K562 (cell line): ENCODE data around the gene ZNF565. TPM values are rescaled to one million over a fixed set of nuclear protein-coding genes. Genes with fewer than 3 reads are reported as not detected.

Experiments used
- ATAC-seq: fragments of 200-7000 bp; cut with Tn5 transposase; 3 replicates; pipeline ENCODE4 v1.9.1; 2020; ENCODE audit warnings: moderate library complexity
- BruUV-seq: library from RNA; stranded (reverse); fragments of 400-500 nt; replicated peaks from 2 replicates; lab custom pipeline; 2021; lab: Mats Ljungman, UMichigan
- CTCF ChIA-PET: fragments of 300-600 bp; formaldehyde crosslinking; extraction: SDS; loops from one replicate; lab custom pipeline; 2021; ENCODE audit warnings: low intra/inter-chr PET ratio; lab: Yijun Ruan, JAX
- POLR2A ChIA-PET: fragments of 300-600, 350-650 bp; sonication (Branson Sonifier 250); formaldehyde crosslinking; extraction: SDS; loops from one replicate; lab custom pipeline; 2021; ENCODE audit warnings: antibody characterized with exemption, inconsistent platforms; lab: Yijun Ruan, JAX
- DNase-seq, 4 experiments: peaks; one replicate each; pipeline versions ENCODE4 v3.0.0 to v3.0.0-alpha.2; 2011 to 2018; ENCODE audit warnings: low spot score in 3 of 4, mixed read lengths in 3 of 4; ENCODE audit errors: extremely low read depth in 1 of 4
- FAIRE-seq: peaks from 2 replicates; lab custom pipeline; 2011; peaks lifted over from hg19 to GRCh38; lab: Jason Lieb, UNC
- H2AFZ ChIP-seq: 2 replicates; pipeline ENCODE4 v1.6.0; 2011; ENCODE audit warnings: low read depth, low read length, control low read depth, inconsistent platforms
- H3K27ac ChIP-seq: fragments of 200-600 bp; 3 replicates; pipeline ENCODE4 v1.8.0; 2011; ENCODE audit warnings: low read depth, mild to moderate bottlenecking, control low read depth, inconsistent platforms, low read length, moderate library complexity, mixed read lengths; ENCODE audit errors: extremely low read depth
- H3K27me3 ChIP-seq, 2 experiments: fragments of 300-600 bp in 1 of 2; 2 replicates in 1 of 2; 3 replicates in 1 of 2; pipeline versions ENCODE4 v1.6.0 to v1.8.0; 2011; ENCODE audit warnings: inconsistent platforms in 2 of 2, low read length in 2 of 2, mild to moderate bottlenecking in 1 of 2, mixed read lengths in 1 of 2, moderate library complexity in 1 of 2; ENCODE audit not compliant: control insufficient read depth in 2 of 2, insufficient read depth in 2 of 2
- H3K36me3 ChIP-seq: fragments of 300-600 bp; 3 replicates; pipeline ENCODE4 v1.8.0; 2011; ENCODE audit warnings: mild to moderate bottlenecking, low read length, inconsistent platforms; ENCODE audit not compliant: control insufficient read depth, insufficient read depth
- H3K4me1 ChIP-seq, 2 experiments: fragments of 200-600 bp in 1 of 2; replicated peaks in 1 of 2; 2 replicates in 1 of 2; 3 replicates in 1 of 2; pipeline versions ENCODE4 v1.5.1 to v1.8.0; 2011; ENCODE audit warnings: inconsistent platforms in 2 of 2, low read length in 2 of 2, mild to moderate bottlenecking in 1 of 2, mixed read lengths in 1 of 2, moderate library complexity in 1 of 2; ENCODE audit not compliant: control insufficient read depth in 2 of 2, insufficient read depth in 2 of 2
- H3K4me2 ChIP-seq: 2 replicates; pipeline ENCODE4 v1.6.1; 2011; ENCODE audit warnings: low read length, control low read depth, inconsistent platforms, mixed read lengths; ENCODE audit not compliant: insufficient read depth
- H3K4me3 ChIP-seq: fragments of 200-600 bp; sonication (generic), shearing (Covaris generic); 2 replicates; pipeline ENCODE4 v1.5.1; 2016; ENCODE audit warnings: control low read depth, inconsistent platforms
- H3K79me2 ChIP-seq: fragments of 200-600 bp; 3 replicates; pipeline ENCODE4 v1.8.0; 2011; ENCODE audit warnings: low read length, inconsistent platforms; ENCODE audit not compliant: control insufficient read depth, insufficient read depth
- H3K9ac ChIP-seq, 2 experiments: 2 replicates each; pipeline versions ENCODE4 v1.6.0 to v1.6.1; 2011; ENCODE audit warnings: low read depth in 2 of 2, low read length in 2 of 2, control low read depth in 1 of 2, inconsistent platforms in 1 of 2, mild to moderate bottlenecking in 1 of 2, mixed read lengths in 1 of 2; ENCODE audit not compliant: insufficient read depth in 1 of 2
- H3K9me1 ChIP-seq: one replicate; pipeline ENCODE4 v1.6.0; 2011; ENCODE audit warnings: inconsistent platforms, mild to moderate bottlenecking, low read length, moderate library complexity; ENCODE audit not compliant: control insufficient read depth, insufficient read depth
- H3K9me3 ChIP-seq: replicated peaks from 2 replicates; pipeline ENCODE4 v1.5.1; 2011; ENCODE audit warnings: low read depth, low read length, inconsistent platforms; ENCODE audit not compliant: control insufficient read depth, insufficient read depth
- H4K20me1 ChIP-seq: replicated peaks from 2 replicates; pipeline ENCODE4 v1.6.1; 2011; ENCODE audit warnings: low read length, inconsistent platforms, mixed read lengths; ENCODE audit not compliant: control insufficient read depth, insufficient read depth
- ARNT ChIP-seq, 2 experiments: fragments of 450-650 bp; IDR thresholded peaks; 2 replicates each; pipeline ENCODE4 v1.6.1; 2016; ENCODE audit warnings: mild to moderate bottlenecking in 1 of 2
- ELF4 ChIP-seq: fragments of 450-650 bp; formaldehyde crosslinking; IDR thresholded peaks from 2 replicates; pipeline ENCODE4 v1.4.0; 2022; ENCODE audit warnings: missing genetic modification characterization
- ERF ChIP-seq: fragments of 450-650 bp; formaldehyde crosslinking; IDR thresholded peaks from 2 replicates; pipeline ENCODE4 v1.4.0; 2020; ENCODE audit warnings: mild to moderate bottlenecking, mixed read lengths
- GTF3C2 ChIP-seq: IDR thresholded peaks from 3 replicates; pipeline ENCODE4 v1.6.1; 2011; ENCODE audit warnings: borderline replicate concordance, mild to moderate bottlenecking, moderate library complexity; ENCODE audit not compliant: insufficient read length; ENCODE audit errors: extremely low read depth
- L3MBTL2 ChIP-seq: fragments of 450-650 bp; IDR thresholded peaks from 2 replicates; pipeline ENCODE4 v1.6.1; 2016; ENCODE audit warnings: mild to moderate bottlenecking, moderate library complexity
- MAFG ChIP-seq: fragments of 450-650 bp; conservative IDR thresholded peaks from 2 replicates; pipeline ENCODE4 v1.6.1; 2016; ENCODE audit warnings: missing genetic modification characterization, missing compliant biosample characterization
- NCOA4 ChIP-seq: fragments of 450-650 bp; IDR thresholded peaks from 2 replicates; pipeline ENCODE4 v1.6.1; 2018; ENCODE audit warnings: mild to moderate bottlenecking; ENCODE audit not compliant: partially characterized antibody
- PRPF4 ChIP-seq: fragments of 200-400 bp; formaldehyde crosslinking; IDR thresholded peaks from one replicate; pipeline ENCODE4 v1.6.1; 2017; ENCODE audit warnings: low read length, low read depth, mild to moderate bottlenecking; ENCODE audit not compliant: insufficient read depth, poor library complexity, severe bottlenecking
- RAD21 ChIP-seq, 2 experiments: fragments of 250-450 bp in 1 of 2; fragments of 450-650 bp in 1 of 2; sonication (Bioruptor Pico) in 1 of 2; formaldehyde crosslinking in 1 of 2; IDR thresholded peaks in 1 of 2; conservative IDR thresholded peaks in 1 of 2; 2 replicates each; pipeline versions ENCODE4 v1.4.0 to v1.8.0; 2020 to 2022; ENCODE audit warnings: mild to moderate bottlenecking in 2 of 2, moderate library complexity in 1 of 2
- RBM22 ChIP-seq: fragments of 200-400 bp; formaldehyde crosslinking; IDR thresholded peaks from 2 replicates; pipeline ENCODE4 v1.6.1; 2018; ENCODE audit warnings: low read length, low read depth; ENCODE audit not compliant: poor library complexity, severe bottlenecking
- SLC30A9 ChIP-seq: fragments of 250-450 bp; sonication (Bioruptor Pico); IDR thresholded peaks from 2 replicates; pipeline ENCODE4 v1.8.0; 2022; ENCODE audit warnings: mild to moderate bottlenecking, moderate library complexity
- SMARCA5 ChIP-seq: fragments of 450-650 bp; IDR thresholded peaks from 2 replicates; pipeline ENCODE4 v1.6.1; 2016
- THAP12 ChIP-seq: fragments of 250-450 bp; sonication (Bioruptor Pico); IDR thresholded peaks from 2 replicates; pipeline ENCODE4 v1.9.0; 2021; ENCODE audit warnings: mild to moderate bottlenecking, inconsistent platforms
- ZFX ChIP-seq: sonication (generic); formaldehyde crosslinking; IDR thresholded peaks from 2 replicates; pipeline ENCODE4 v1.8.0; 2022; ENCODE audit warnings: mild to moderate bottlenecking, missing genetic modification reagents, moderate library complexity
- ZKSCAN3 ChIP-seq: fragments of 250-450 bp; sonication (Bioruptor Pico); IDR thresholded peaks from 2 replicates; pipeline ENCODE4 v1.4.0; 2020
- ZNF512 ChIP-seq: IDR thresholded peaks from 2 replicates; pipeline ENCODE4 v1.6.1; 2016; ENCODE audit warnings: missing genetic modification characterization, missing compliant biosample characterization
- ZNF586 ChIP-seq: fragments of 450-650 bp; formaldehyde crosslinking; conservative IDR thresholded peaks from 2 replicates; pipeline ENCODE4 v1.4.0; 2020; ENCODE audit warnings: mild to moderate bottlenecking, moderate library complexity
- ZNF707 ChIP-seq: fragments of 250-450 bp; sonication (Bioruptor Pico); conservative IDR thresholded peaks from 2 replicates; pipeline ENCODE4 v1.8.0; 2022; ENCODE audit warnings: inconsistent platforms, mild to moderate bottlenecking, moderate library complexity
- WGBS: fragments of 100-300 bp; shearing (Covaris generic); methylation state at CpG from one replicate; pipeline ENCODE4 v1.1.6; 2016; ENCODE audit warnings: low coverage, mixed read lengths; ENCODE audit not compliant: insufficient coverage; ENCODE audit errors: missing lambda C conversion rate; 5-methylcytosine and 5-hydroxymethylcytosine counted together
- in situ Hi-C: fragments of 300-500 bp; cut with MboI; formaldehyde crosslinking; loops from 4 replicates; pipeline ENCODE4 v1.15.0; 2018; ENCODE audit warnings: inconsistent platforms, mixed read lengths
- intact Hi-C: fragments of 100-400 bp; cut with micrococcal nuclease; formaldehyde crosslinking; loops from 2 replicates; pipeline ENCODE4 v1.14.2; 2022
- polyA plus RNA-seq, 8 experiments: library from polyadenylated mRNA; depleted of rRNA in 4 of 8; stranded (reverse) in 5 of 8; unstranded in 3 of 8; fragments of >200 nt; fragmentation: Nextera tagmentation in 2 of 8; fragmentation: Illumina TruSeq in 1 of 8; extraction: Ambion mirVana in 2 of 8; extraction: Trizol in 1 of 8; gene quantifications; 2 replicates each; pipeline versions ENCODE4 v1.2.1 to v1.2.3, GENCODE V29; 2011 to 2014; ENCODE audit warnings: inconsistent platforms in 1 of 8, missing spikeins in 1 of 8
- total RNA-seq, 7 experiments: library from RNA; depleted of rRNA in 6 of 7; stranded (reverse); fragments of >200 nt in 6 of 7; fragmentation: Illumina TruSeq in 2 of 7; extraction: Trizol in 2 of 7; gene quantifications; 2 replicates each; pipeline versions ENCODE4 v1.2.1 to v1.2.3, GENCODE V29; 2011 to 2021; ENCODE audit warnings: low replicate concordance in 1 of 7

The ZNF565 gene
- total and polyA plus RNA-seq, 9 of the 15 experiments (the other 6 are each of a cell fraction or from before 2014, with no cell fraction given), result 1.3 to 3.2 (median 2.6) TPM

- DNase-seq, result no peak
- H3K27ac ChIP-seq, result no peak overlapping the region
- ChIA-PET POLR2A (no interaction called here), CTCF (no interaction called here)
- H2AFZ ChIP-seq, result no peak overlapping the region
- no TSS peak for BruUV-seq
- H3K4me2 ChIP-seq, result no peak overlapping the region
- H4K20me1 ChIP-seq, result peaks cover 11% of the 10 kb centered on the region
- H3K4me3 ChIP-seq, result no peak overlapping the region
- 95% methylated on average over 9 of the region's 9 CpGs for WGBS
- in situ Hi-C loops, result no loop called here
- intact Hi-C loops, result no loop called here
- no peak overlapping the region for H3K9ac ChIP-seq
- peaks cover 53% of the 10 kb centered on the region for H3K36me3 ChIP-seq
- H3K9me1 ChIP-seq, result peaks cover 8% of the 10 kb centered on the region
- no peaks in the 10 kb centered on the region for H3K27me3 ChIP-seq
- no peak for FAIRE-seq
- peaks cover 26% of the 10 kb centered on the region for H3K79me2 ChIP-seq
- H3K9me3 ChIP-seq, result no peaks in the 10 kb centered on the region
- no peak for ATAC-seq
- peaks cover 7 to 25% of the 10 kb centered on the region in 2 experiments; a peak in 4 of 5 replicates for H3K4me1 ChIP-seq
- TF ChIP-seq ZNF707 (no peak), ERF (CRISPR knock-in tag) (no peak), ZNF512 (tag) (no peak), ARNT (IDR thresholded peaks at IDR 0.05) (no peak), GTF3C2 (no peak), RBM22 (no peak), NCOA4 (no peak), ZNF586 (CRISPR knock-in tag) (no peak), L3MBTL2 (no peak), RAD21 (CRISPR knock-in tag; conservative IDR thresholded peaks at IDR 0.05 in 1 of 2, IDR thresholded peaks at IDR 0.05 in 1 of 2) (no peak), ZKSCAN3 (CRISPR knock-in tag) (no peak), ZFX (CRISPR knock-in tag) (no peak), SLC30A9 (no peak), MAFG (no peak), PRPF4 (no peak), ELF4 (no peak), THAP12 (CRISPR knock-in tag) (no peak), SMARCA5 (no peak)
Measured at GRCh38 chr19:36142496-36142895, 72.0 kb downstream of the ZNF565 start.
